K562 (cell line): ENCODE results near the gene MAD1L1. TPM values are rescaled to one million over a fixed set of nuclear protein-coding genes. Genes with fewer than 3 reads are reported as not detected.

Experiments
- ARHGAP35 ChIP-seq: fragments of 450-650 bp; IDR thresholded peaks from 2 replicates; pipeline ENCODE4 v1.6.1; 2018; ENCODE audit not compliant: partially characterized antibody
- BDP1 ChIP-seq: IDR thresholded peaks from 3 replicates; pipeline ENCODE4 v1.6.1; 2011; ENCODE audit not compliant: insufficient read length, insufficient read depth
- BMI1 ChIP-seq: fragments of 150-350 bp; IDR thresholded peaks from 2 replicates; pipeline ENCODE4 v1.6.1; 2014; ENCODE audit warnings: low read length
- CHCHD3 ChIP-seq: fragments of 250-450 bp; sonication (Bioruptor Pico); IDR thresholded peaks from 2 replicates; pipeline ENCODE4 v2.1.2; 2022; ENCODE audit warnings: mild to moderate bottlenecking
- ELF1 ChIP-seq: fragments of 200-800 bp; sonication (Bioruptor generic); IDR thresholded peaks from 2 replicates; pipeline ENCODE4 v1.6.1; 2016; ENCODE audit warnings: missing genetic modification characterization, missing compliant biosample characterization
- ETV6 ChIP-seq, 3 experiments: fragments of 150-350 bp in 1 of 3; sonication (generic) in 1 of 3; formaldehyde crosslinking in 1 of 3; IDR thresholded peaks; 2 replicates each; pipeline versions ENCODE4 v1.6.1 to v1.8.0; 2014 to 2022; ENCODE audit warnings: borderline replicate concordance in 2 of 3, low read depth in 2 of 3, antibody characterized with exemption in 1 of 3, low read length in 1 of 3, mild to moderate bottlenecking in 1 of 3, missing genetic modification reagents in 1 of 3
- FIP1L1 ChIP-seq: fragments of 200-400 bp; formaldehyde crosslinking; IDR thresholded peaks from 2 replicates; pipeline ENCODE4 v1.6.1; 2018; ENCODE audit warnings: mild to moderate bottlenecking, low read depth, low read length; ENCODE audit not compliant: poor library complexity, severe bottlenecking
- FOS ChIP-seq: IDR thresholded peaks from 3 replicates; pipeline ENCODE4 v1.6.1; 2011; ENCODE audit not compliant: insufficient read length; ENCODE audit errors: extremely low read depth
- HMGN3 ChIP-seq: IDR thresholded peaks from 2 replicates; pipeline ENCODE4 v1.6.1; 2011; ENCODE audit warnings: borderline replicate concordance, low read depth, mild to moderate bottlenecking, mixed read lengths, low read length; ENCODE audit not compliant: insufficient read length; ENCODE audit errors: extremely low read depth
- ILK ChIP-seq: fragments of 450-650 bp; IDR thresholded peaks from 2 replicates; pipeline ENCODE4 v1.6.1; 2016; ENCODE audit warnings: missing genetic modification characterization, low read depth, mild to moderate bottlenecking, missing compliant biosample characterization, moderate library complexity, borderline replicate concordance
- PURB ChIP-seq: sonication (generic); formaldehyde crosslinking; IDR thresholded peaks from 2 replicates; pipeline ENCODE4 v1.9.0; 2021; ENCODE audit warnings: low read depth, mild to moderate bottlenecking, missing genetic modification reagents
- RFX1 ChIP-seq: fragments of 450-650 bp; IDR thresholded peaks from 2 replicates; pipeline ENCODE4 v1.6.1; 2016; ENCODE audit warnings: mild to moderate bottlenecking, moderate library complexity
- polyA plus RNA-seq, 8 experiments: library from polyadenylated mRNA; depleted of rRNA in 4 of 8; stranded (reverse) in 5 of 8; unstranded in 3 of 8; fragments of >200 nt; fragmentation: Nextera tagmentation in 2 of 8; fragmentation: Illumina TruSeq in 1 of 8; extraction: Ambion mirVana in 2 of 8; extraction: Trizol in 1 of 8; gene quantifications; 2 replicates each; pipeline versions ENCODE4 v1.2.1 to v1.2.3, GENCODE V29; 2011 to 2014; ENCODE audit warnings: inconsistent platforms in 1 of 8, missing spikeins in 1 of 8
- total RNA-seq, 7 experiments: library from RNA; depleted of rRNA in 6 of 7; stranded (reverse); fragments of >200 nt in 6 of 7; fragmentation: Illumina TruSeq in 2 of 7; extraction: Trizol in 2 of 7; gene quantifications; 2 replicates each; pipeline versions ENCODE4 v1.2.1 to v1.2.3, GENCODE V29; 2011 to 2021; ENCODE audit warnings: low replicate concordance in 1 of 7
- TF ChIP-seq, protein P1 (sequence below): fragments of 450-650 bp; IDR thresholded peaks from 2 replicates; pipeline ENCODE4 v1.6.1; 2016; ENCODE audit warnings: antibody characterized with exemption
- TF ChIP-seq, protein P2 (sequence below): fragments of 200-800 bp; sonication (Bioruptor generic); IDR thresholded peaks from 2 replicates; pipeline ENCODE4 v1.6.1; 2016; ENCODE audit warnings: missing genetic modification characterization, missing compliant biosample characterization

The MAD1L1 gene
- total and polyA plus RNA-seq, 9 of the 15 experiments (the other 6 are each of a cell fraction or from before 2014, with no cell fraction given) = 1.7 to 89.7 (median 18.0) TPM

DNA sequence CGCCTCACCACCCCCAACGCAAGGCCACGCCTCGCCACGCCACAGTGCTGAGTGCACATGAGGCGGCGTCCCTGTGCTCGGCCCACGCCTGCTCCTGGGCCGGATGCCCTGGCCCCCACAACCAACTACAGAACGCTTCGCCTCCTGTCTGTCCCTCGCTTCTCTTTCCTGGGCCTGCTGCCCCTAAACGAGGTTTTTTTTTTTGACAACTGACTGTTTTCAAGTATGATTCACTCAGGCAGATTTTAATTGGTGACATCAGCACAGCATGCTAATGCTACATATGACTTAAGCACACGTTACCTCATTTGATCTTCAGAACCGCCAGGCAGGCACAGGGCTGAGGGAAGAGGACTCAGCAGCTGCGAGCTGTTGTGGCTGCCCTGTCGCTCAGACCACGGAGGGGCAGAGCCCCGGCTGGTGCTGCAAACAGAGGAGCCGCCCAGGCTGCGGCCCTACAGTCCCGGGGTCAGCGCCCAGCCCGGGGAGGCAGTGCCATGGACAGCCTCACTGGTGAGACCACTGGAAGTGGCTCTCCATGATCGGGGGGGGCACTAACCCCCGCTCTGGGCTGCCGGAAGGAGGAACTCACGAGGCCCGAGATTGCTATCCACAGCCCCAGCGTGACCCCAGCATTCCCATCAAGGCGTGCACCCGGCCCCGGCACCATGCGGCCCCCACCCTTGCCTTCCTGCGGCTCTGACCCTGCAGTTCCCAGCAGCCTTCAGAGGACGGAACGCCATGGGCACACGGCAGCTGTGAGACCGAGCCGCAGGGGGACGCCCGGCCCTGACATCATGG, 212.8 kb downstream of the MAD1L1 start (continued):
- TF ChIP-seq, protein P1, sequence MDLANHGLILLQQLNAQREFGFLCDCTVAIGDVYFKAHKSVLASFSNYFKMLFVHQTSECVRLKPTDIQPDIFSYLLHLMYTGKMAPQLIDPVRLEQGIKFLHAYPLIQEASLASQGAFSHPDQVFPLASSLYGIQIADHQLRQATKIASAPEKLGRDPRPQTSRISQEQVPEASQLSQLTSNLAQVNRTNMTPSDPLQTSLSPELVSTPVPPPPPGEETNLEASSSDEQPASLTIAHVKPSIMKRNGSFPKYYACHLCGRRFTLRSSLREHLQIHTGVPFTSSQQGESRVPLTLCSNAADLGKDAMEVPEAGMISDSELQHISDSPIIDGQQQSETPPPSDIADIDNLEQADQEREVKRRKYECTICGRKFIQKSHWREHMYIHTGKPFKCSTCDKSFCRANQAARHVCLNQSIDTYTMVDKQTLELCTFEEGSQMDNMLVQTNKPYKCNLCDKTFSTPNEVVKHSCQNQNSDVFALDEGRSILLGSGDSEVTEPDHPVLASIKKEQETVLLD = peak; percentile 67; the same call in 1 of the 2 replicates
- no peak for TF ChIP-seq ARHGAP35
- no peak for TF ChIP-seq FOS
- no peak for TF ChIP-seq ELF1
- no peak for TF ChIP-seq BMI1
- no peak for TF ChIP-seq ETV6 (IDR thresholded peaks at IDR 0.05; ENCODE audit: borderline replicate concordance in 1 of 2, low read depth in 2 of 2, low read length in 1 of 2)
- no peak for TF ChIP-seq ETV6 (CRISPR knock-in tag; IDR thresholded peaks at IDR 0.05; ENCODE audit: borderline replicate concordance)
- TF ChIP-seq, protein P2, sequence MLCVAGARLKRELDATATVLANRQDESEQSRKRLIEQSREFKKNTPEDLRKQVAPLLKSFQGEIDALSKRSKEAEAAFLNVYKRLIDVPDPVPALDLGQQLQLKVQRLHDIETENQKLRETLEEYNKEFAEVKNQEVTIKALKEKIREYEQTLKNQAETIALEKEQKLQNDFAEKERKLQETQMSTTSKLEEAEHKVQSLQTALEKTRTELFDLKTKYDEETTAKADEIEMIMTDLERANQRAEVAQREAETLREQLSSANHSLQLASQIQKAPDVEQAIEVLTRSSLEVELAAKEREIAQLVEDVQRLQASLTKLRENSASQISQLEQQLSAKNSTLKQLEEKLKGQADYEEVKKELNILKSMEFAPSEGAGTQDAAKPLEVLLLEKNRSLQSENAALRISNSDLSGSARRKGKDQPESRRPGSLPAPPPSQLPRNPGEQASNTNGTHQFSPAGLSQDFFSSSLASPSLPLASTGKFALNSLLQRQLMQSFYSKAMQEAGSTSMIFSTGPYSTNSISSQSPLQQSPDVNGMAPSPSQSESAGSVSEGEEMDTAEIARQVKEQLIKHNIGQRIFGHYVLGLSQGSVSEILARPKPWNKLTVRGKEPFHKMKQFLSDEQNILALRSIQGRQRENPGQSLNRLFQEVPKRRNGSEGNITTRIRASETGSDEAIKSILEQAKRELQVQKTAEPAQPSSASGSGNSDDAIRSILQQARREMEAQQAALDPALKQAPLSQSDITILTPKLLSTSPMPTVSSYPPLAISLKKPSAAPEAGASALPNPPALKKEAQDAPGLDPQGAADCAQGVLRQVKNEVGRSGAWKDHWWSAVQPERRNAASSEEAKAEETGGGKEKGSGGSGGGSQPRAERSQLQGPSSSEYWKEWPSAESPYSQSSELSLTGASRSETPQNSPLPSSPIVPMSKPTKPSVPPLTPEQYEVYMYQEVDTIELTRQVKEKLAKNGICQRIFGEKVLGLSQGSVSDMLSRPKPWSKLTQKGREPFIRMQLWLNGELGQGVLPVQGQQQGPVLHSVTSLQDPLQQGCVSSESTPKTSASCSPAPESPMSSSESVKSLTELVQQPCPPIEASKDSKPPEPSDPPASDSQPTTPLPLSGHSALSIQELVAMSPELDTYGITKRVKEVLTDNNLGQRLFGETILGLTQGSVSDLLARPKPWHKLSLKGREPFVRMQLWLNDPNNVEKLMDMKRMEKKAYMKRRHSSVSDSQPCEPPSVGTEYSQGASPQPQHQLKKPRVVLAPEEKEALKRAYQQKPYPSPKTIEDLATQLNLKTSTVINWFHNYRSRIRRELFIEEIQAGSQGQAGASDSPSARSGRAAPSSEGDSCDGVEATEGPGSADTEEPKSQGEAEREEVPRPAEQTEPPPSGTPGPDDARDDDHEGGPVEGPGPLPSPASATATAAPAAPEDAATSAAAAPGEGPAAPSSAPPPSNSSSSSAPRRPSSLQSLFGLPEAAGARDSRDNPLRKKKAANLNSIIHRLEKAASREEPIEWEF (CRISPR knock-in tag) = no peak
- TF ChIP-seq BDP1 = no peak
- TF ChIP-seq FIP1L1 = no peak
- TF ChIP-seq HMGN3 = peak; percentile 87
- no peak for TF ChIP-seq RFX1
- TF ChIP-seq ILK (tag) = no peak
- TF ChIP-seq PURB = no peak
- no peak; the same call in 1 of the 2 replicates for TF ChIP-seq CHCHD3
